Right atrium auricular region (tissue), 2 donors: ENCODE results near the gene ST14. TPM values are rescaled to one million over a fixed set of nuclear protein-coding genes. Genes with fewer than 3 reads are reported as not detected.
A peak's percentile ranks its signal among the peaks of the same experiment; 100 is the strongest.

Source experiments
- DNase-seq: peaks from one replicate; pipeline ENCODE4 v3.0.0-alpha.2; 2019; ENCODE audit warnings: low spot score
- H3K27ac ChIP-seq, 2 donors: fragments of 200-600 bp; sonication (generic); 1 replicate in 1 of 2; 2 replicates in 1 of 2; pipeline ENCODE4 v1.5.1; 2016 to 2019
- H3K27me3 ChIP-seq, 2 donors: fragments of 200-600 bp; sonication (generic); one replicate each; pipeline versions ENCODE4 v1.5.1 to v1.6.0; 2017 to 2019
- H3K36me3 ChIP-seq: fragments of 200-600 bp; sonication (generic); one replicate; pipeline ENCODE4 v1.5.1; 2016
- H3K4me1 ChIP-seq, 2 donors: fragments of 200-600 bp; sonication (generic); one replicate each; pipeline versions ENCODE4 v1.5.1 to v1.6.0; 2017 to 2019
- H3K4me3 ChIP-seq, 2 donors: fragments of 200-600 bp; sonication (generic); 1 replicate in 1 of 2; 2 replicates in 1 of 2; pipeline ENCODE4 v1.5.1; 2017 to 2019; ENCODE audit warnings: mild to moderate bottlenecking in 1 of 2, moderate library complexity in 1 of 2
- H3K9me3 ChIP-seq, 2 donors: fragments of 200-600 bp; sonication (generic); one replicate each; pipeline ENCODE4 v1.5.1; 2019
- total RNA-seq, 2 donors: library from RNA; depleted of rRNA; stranded (reverse); fragments of >200 nt; gene quantifications; one replicate each; pipeline ENCODE4 v1.1.0, GENCODE V29; 2016
- TF ChIP-seq, protein P1 (sequence below), 2 donors: fragments of 200-600 bp; sonication (generic); IDR thresholded peaks; one replicate each; pipeline ENCODE4 v1.5.1; 2019; ENCODE audit warnings: antibody characterized with exemption in 2 of 2

ST14 gene
- total RNA-seq, 2 donors from 2014 or later: 0.85 to 6.0 TPM

DNA sequence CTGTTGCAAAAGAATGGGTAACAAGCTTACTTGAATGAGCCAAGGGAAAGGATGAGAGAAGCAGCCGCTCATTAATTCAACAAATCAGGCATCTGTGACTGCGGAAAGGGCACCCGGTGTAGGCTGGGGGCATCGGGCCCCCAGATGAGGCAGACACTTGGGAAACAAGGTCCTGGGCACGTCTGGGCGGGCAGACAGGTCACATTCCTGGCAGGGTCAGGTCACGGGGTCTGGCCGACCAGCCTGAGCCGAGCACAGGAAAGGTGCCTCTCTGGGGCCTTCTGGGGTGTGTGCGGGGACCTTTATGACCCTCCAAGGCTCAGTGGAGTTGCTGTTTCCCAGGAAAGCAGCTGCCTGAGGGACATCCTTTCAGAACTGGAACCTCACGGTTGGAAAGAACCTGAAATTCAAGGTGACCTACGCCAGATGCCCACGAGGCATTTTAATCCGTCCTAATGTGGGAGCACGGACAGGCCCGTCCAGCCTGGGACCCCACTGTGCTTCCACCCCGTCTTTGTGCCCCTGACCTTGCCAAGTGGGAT, 57.1 kb downstream of the ST14 start:
- no peak overlapping the region for H3K4me3 ChIP-seq
- peak; percentile 11 for DNase-seq
- H3K9me3 ChIP-seq: no peaks in the 10 kb centered on the region
- no peaks in the 10 kb centered on the region for H3K27me3 ChIP-seq
- H3K27ac ChIP-seq: no peak overlapping the region
- no peaks in the 10 kb centered on the region for H3K36me3 ChIP-seq
- TF ChIP-seq, protein P1, sequence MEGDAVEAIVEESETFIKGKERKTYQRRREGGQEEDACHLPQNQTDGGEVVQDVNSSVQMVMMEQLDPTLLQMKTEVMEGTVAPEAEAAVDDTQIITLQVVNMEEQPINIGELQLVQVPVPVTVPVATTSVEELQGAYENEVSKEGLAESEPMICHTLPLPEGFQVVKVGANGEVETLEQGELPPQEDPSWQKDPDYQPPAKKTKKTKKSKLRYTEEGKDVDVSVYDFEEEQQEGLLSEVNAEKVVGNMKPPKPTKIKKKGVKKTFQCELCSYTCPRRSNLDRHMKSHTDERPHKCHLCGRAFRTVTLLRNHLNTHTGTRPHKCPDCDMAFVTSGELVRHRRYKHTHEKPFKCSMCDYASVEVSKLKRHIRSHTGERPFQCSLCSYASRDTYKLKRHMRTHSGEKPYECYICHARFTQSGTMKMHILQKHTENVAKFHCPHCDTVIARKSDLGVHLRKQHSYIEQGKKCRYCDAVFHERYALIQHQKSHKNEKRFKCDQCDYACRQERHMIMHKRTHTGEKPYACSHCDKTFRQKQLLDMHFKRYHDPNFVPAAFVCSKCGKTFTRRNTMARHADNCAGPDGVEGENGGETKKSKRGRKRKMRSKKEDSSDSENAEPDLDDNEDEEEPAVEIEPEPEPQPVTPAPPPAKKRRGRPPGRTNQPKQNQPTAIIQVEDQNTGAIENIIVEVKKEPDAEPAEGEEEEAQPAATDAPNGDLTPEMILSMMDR (IDR thresholded peaks at IDR 0.05): no peak
- peaks cover 0 to 26% of the 10 kb centered on the region in 2 donors for H3K4me1 ChIP-seq

DNA sequence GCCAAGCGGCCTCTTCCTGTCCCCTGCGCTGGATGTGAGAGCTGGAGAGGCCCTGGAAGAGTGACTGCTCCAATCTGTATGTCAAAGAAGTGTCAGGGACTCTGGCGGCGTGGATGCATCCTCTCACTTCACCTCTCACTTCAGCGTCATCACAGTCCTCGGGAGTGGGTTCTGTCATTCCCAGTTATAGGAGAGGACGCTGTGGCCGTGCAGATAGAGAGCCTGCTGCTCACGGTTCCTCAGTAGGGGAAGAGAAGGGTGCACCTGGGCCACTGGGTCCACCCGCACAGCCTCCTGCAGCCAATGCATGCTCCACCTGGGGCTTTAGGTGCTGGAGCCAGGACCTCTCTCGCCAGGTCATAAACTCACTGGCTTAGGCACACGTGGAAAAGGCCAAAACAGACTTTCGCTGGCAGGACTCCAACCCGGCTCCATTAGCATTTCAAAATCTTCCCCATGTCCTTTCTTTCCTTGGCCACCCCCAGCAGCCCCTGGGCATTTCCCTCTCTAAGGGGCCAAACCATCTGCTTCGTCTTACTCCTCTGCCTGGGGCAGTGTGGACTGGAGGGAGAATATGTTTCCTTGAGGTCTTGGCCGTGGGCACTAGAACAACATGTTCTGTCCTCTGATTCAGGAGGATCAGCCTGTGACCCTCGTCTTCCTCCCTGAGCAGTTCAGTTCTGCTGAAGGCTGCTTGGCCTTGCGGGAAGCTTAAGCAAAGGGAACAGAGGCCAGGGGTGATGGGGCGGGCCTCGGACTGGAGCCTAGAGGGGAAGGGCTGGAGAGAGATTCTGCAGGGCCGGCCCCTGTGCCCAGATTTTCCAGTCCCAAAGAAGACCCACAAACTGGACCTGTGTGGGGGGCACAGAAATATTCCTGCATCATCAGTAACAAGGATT, 57.8 kb downstream of the ST14 start:
- peak; percentile 57 for DNase-seq
- Histone ChIP-seq H3K4me1 (peaks cover 0 to 26% of the 10 kb centered on the region in 2 donors), H3K9me3 (no peaks in the 10 kb centered on the region), H3K27ac (no peak overlapping the region), H3K4me3 (no peak overlapping the region), H3K36me3 (no peaks in the 10 kb centered on the region), H3K27me3 (no peaks in the 10 kb centered on the region)
- TF ChIP-seq, protein P1 (IDR thresholded peaks at IDR 0.05): no peak

DNA sequence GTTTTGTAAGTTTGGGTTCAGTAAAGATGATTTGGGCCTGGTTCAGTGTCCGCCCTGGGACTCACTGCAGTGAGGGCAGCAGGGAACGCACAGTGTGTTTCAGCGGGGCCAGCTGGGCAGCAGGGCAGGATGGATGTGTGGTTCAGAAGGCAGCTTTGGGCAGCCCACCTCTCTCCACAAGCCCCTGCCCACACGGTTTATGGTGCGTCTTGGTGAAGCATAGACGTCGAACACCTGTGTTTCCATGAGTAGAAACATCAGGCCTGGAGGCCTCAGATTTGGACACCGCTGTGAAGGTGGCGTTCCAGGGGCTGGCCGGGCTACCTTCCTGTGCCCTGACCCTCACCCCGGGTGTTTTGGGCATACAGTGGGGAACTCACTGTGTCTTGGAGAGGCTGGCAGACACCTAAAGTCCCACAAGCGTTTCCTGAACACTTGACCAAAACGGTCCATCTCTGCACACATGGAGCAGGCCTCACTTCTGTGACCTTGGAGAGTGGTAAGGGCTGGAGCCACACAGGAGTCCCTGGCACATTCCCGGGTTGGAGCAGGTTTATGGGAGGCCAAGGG, 59.0 kb downstream of the ST14 start:
- peak; percentile 38 for DNase-seq
- H3K9me3 ChIP-seq: no peaks in the 10 kb centered on the region
- no peaks in the 10 kb centered on the region for H3K27me3 ChIP-seq
- peaks cover 0 to 18% of the 10 kb centered on the region in 2 donors for H3K4me1 ChIP-seq
- TF ChIP-seq, protein P1 (IDR thresholded peaks at IDR 0.05): no peak
- no peak overlapping the region for H3K27ac ChIP-seq
- no peak overlapping the region for H3K4me3 ChIP-seq
- no peaks in the 10 kb centered on the region for H3K36me3 ChIP-seq

DNA sequence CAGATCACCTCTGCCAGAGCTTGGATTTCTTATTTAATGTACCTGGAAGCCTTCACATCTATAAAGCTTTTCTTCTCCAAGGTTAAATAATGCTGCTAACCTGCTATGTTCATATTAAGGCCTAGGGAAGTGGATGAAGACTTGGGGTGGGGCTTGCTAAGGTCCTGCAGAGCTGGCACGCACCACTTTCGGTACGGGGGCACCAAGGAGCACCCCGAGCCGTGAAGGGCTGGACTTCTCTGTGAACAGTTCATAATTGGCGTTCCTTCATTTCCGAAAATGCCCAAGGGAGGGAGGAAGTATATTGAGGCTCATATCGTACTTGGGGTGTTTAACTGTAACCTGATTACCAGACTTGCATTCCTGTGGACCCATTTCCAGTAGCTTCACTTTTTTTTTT, 59.6 kb downstream of the ST14 start:
- TF ChIP-seq, protein P1 (IDR thresholded peaks at IDR 0.05): no peak

DNA sequence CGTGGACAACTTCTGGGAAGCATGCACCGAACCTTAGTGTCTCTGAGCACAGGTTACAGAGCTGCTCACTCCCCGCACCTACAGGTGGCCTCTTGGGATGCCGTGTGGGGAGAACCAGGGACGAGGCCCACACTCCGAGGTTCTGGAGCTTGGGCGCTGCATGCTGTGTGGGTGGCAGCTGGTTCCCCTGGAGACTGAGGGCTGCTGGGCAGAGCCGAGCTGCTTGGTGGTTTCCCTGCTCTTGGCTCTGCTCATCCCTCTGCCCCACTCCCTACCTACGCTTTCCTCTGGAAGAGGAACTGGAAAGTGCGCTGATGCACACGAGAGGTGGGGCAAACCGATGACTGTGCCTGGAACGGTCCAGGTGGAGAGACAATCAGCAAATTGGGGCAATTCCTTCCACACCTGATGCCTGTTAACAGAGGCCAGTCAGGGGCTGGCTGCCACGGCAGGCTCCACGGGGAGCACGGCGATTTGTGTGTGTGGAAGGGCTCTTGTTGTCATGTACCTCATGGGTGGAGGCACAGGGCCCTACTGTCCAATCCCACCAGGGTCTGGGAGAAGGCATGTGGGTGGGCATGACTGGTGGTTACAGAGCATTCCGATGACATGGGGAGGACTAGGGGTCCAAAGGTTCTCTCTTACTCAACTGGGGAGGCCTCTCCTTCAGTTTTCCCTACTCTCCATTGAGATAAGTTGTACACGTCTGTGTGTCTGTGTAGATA, 60.9 kb downstream of the ST14 start:
- Histone ChIP-seq H3K27me3 (no peaks in the 10 kb centered on the region), H3K4me3 (no peak overlapping the region), H3K27ac (no peak overlapping the region), H3K4me1 (peaks cover 0 to 21% of the 10 kb centered on the region in 2 donors), H3K9me3 (no peaks in the 10 kb centered on the region), H3K36me3 (no peaks in the 10 kb centered on the region)
- TF ChIP-seq, protein P1 (IDR thresholded peaks at IDR 0.05): no peak
- DNase-seq: no peak

More for the DNA sequence above, 59.6 kb downstream of the ST14 start:
- Histone ChIP-seq H3K4me3 (no peak overlapping the region), H3K27me3 (no peaks in the 10 kb centered on the region), H3K9me3 (no peaks in the 10 kb centered on the region), H3K27ac (no peak overlapping the region), H3K4me1 (peaks cover 0 to 24% of the 10 kb centered on the region in 2 donors), H3K36me3 (no peaks in the 10 kb centered on the region)
- DNase-seq: no peak
